ENCODE results near the gene SNTG2. TPM values are rescaled to one million over a fixed set of nuclear protein-coding genes. Genes with fewer than 3 reads are reported as not detected.

Gene SNTG2
- not detected in 5 replicates for total RNA-seq (2022; extraction: Qiagen RNA extraction; ENCODE audit: low read depth)

DNA sequence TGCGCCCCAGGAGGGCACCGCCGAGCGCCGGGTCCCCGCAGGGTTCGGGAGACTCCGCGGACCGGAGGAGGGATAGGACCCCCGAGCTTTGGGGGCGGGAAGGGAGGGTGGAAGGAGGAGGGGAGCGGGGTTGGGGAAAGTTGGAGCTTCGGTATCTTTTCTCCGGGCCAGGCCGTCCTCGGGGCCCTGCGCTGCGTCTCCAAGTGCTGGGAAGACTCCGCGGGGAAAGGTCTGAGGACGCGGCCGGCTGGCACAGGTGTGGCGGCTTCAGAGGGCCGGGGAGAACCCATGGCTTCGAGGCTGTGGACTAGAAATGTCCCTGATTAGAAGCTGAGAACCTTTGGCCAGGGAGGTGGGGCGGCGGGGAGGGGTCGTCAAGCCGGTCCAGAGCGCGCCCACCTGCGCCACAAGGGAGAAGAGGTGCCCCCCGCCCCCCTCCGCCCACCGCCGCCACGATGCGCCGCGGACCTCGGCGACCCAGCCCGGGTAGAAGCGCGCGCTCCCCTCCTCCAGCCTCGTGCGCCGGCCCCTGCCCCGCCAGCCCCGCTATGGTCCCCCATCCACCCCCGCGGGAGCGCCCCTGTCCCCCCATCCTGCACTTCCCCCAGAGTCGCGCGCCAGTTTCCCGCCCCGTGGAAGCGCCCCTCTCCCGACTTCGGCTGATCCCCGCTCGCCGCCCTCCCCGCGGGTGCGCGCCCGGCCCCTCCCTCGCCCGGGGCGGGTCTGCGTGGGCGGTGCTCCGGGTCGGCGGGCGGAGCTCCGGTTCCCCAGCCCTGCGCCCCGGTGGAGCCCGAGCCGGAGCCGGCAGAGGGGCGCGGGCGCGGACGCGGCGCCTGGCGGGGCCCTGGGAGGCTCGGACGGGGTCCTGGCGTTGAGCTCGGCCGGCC, at the start of gene SNTG2:
SNTG2 (plus strand) TSS at position 770 of the 887 bp plus-strand sequence. CDS start 148 bp downstream, outside the sequence.

DNA sequence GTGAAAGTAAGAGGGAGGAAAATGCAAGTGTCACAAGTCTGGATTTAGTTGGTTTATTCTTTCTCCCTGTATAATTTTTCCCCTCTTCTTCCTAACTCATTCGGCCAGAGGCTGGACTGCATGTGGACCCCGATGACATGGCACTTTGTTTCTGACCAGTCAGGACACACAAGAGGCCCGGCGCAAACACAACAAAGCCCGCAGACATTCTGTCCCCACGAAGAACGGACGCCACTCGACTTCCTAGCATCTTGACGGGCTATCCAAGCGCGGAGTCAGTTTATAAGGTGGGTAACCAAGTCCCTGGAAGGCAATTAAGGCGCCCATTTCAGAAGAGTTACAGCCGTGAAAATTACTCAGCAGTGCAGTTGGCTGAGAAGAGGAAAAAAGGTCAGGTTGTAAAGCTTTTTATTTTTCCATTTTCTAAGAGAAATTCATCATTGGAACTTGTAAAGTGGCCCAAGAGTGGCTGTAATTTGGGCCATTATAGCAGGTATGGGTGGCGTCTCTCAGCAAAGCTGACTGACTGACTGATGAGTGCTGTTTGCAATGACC, 462.6 kb downstream of the SNTG2 start, which contains the start of gene TPO:
TPO (plus strand) TSS at position 308 of the 555 bp plus-strand sequence. CDS start 946 bp downstream, outside the sequence.

